ENCODE data around the gene SIGLEC9. TPM values are rescaled to one million over a fixed set of nuclear protein-coding genes. Genes with fewer than 3 reads are reported as not detected.

Gene SIGLEC9
- total RNA-seq, 1 experiment from 2014 or later = not detected

DNA sequence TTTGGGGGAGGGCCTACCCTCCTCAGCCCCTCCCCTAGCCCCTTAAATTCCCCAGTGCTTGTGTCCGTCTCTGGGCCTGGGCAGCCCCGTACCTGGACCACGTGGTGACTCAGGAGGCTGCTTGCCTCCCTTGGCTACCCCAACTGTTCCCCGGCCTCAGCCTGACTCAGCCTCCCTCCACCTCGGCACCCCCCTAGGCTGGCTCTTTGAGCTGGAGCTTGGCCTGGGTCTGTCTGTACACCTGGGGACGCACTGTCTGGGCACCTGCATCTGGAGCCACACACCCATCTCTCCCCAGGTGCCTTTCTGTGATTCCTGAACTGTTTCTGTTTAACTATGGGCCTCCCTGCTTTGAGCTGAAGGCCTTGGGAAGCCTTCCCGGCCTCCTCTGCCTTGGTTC is 40.2 kb upstream of the SIGLEC9 start:
- no peak for ATAC-seq
- no peak overlapping the region for H3K9ac ChIP-seq (ENCODE audit: low read length)
- H3K79me2 ChIP-seq (ENCODE audit: insufficient read depth, low read length) = no peaks in the 10 kb centered on the region
- H4K20me1 ChIP-seq (ENCODE audit: insufficient read depth) = no peaks in the 10 kb centered on the region
- DNase-seq (ENCODE audit: low read depth, low spot score) = no peak
- CTCF ChIA-PET = no interaction called here
- H3K27me3 ChIP-seq (ENCODE audit: insufficient read depth, low read length) = no peaks in the 10 kb centered on the region
- H3K36me3 ChIP-seq (ENCODE audit: control insufficient read depth in 1 of 2, insufficient read depth in 2 of 2, low read length in 2 of 2) = no peaks in the 10 kb centered on the region
- no peak overlapping the region for H3K27ac ChIP-seq (ENCODE audit: low read depth, low read length)
- H2AFZ ChIP-seq (ENCODE audit: low read depth, low read length, poor library complexity, severe bottlenecking) = no peak overlapping the region
- TF ChIP-seq, protein P1, sequence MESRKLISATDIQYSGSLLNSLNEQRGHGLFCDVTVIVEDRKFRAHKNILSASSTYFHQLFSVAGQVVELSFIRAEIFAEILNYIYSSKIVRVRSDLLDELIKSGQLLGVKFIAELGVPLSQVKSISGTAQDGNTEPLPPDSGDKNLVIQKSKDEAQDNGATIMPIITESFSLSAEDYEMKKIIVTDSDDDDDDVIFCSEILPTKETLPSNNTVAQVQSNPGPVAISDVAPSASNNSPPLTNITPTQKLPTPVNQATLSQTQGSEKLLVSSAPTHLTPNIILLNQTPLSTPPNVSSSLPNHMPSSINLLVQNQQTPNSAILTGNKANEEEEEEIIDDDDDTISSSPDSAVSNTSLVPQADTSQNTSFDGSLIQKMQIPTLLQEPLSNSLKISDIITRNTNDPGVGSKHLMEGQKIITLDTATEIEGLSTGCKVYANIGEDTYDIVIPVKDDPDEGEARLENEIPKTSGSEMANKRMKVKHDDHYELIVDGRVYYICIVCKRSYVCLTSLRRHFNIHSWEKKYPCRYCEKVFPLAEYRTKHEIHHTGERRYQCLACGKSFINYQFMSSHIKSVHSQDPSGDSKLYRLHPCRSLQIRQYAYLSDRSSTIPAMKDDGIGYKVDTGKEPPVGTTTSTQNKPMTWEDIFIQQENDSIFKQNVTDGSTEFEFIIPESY (IDR thresholded peaks at IDR 0.05; ENCODE audit: extremely low read depth, insufficient replicate concordance, low read length) = no peak
- TF ChIP-seq JUND (IDR thresholded peaks at IDR 0.05) (no peak), ZNF274 (IDR thresholded peaks at IDR 0.05; ENCODE audit: low read depth, low read length) (no peak), CBX3 (IDR thresholded peaks at IDR 0.05; ENCODE audit: low read depth) (no peak), EZH2 (IDR thresholded peaks at IDR 0.05) (no peak)
- TF ChIP-seq, protein P2, sequence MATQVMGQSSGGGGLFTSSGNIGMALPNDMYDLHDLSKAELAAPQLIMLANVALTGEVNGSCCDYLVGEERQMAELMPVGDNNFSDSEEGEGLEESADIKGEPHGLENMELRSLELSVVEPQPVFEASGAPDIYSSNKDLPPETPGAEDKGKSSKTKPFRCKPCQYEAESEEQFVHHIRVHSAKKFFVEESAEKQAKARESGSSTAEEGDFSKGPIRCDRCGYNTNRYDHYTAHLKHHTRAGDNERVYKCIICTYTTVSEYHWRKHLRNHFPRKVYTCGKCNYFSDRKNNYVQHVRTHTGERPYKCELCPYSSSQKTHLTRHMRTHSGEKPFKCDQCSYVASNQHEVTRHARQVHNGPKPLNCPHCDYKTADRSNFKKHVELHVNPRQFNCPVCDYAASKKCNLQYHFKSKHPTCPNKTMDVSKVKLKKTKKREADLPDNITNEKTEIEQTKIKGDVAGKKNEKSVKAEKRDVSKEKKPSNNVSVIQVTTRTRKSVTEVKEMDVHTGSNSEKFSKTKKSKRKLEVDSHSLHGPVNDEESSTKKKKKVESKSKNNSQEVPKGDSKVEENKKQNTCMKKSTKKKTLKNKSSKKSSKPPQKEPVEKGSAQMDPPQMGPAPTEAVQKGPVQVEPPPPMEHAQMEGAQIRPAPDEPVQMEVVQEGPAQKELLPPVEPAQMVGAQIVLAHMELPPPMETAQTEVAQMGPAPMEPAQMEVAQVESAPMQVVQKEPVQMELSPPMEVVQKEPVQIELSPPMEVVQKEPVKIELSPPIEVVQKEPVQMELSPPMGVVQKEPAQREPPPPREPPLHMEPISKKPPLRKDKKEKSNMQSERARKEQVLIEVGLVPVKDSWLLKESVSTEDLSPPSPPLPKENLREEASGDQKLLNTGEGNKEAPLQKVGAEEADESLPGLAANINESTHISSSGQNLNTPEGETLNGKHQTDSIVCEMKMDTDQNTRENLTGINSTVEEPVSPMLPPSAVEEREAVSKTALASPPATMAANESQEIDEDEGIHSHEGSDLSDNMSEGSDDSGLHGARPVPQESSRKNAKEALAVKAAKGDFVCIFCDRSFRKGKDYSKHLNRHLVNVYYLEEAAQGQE (IDR thresholded peaks at IDR 0.05; ENCODE audit: low read depth) = no peak
- H3K9me2 ChIP-seq (ENCODE audit: insufficient read depth) = no peaks in the 10 kb centered on the region
- no peak overlapping the region for H3K4me2 ChIP-seq (ENCODE audit: low read length)
- H3K9me3 ChIP-seq (ENCODE audit: control insufficient read depth in 1 of 2, insufficient read depth in 1 of 2, low read depth in 1 of 2, low read length in 2 of 2) = no peaks in the 10 kb centered on the region
- no peak overlapping the region for H3K4me3 ChIP-seq (replicated peaks in 1 of 2; ENCODE audit: low read depth in 1 of 2, low read length in 2 of 2)
- no TSS peak for BruUV-seq (replicated peaks)
- intact Hi-C loops (cut with micrococcal nuclease) = no loop called here
- H3K4me1 ChIP-seq (ENCODE audit: control insufficient read depth in 1 of 2, insufficient read depth in 2 of 2, low read length in 2 of 2) = no peaks in the 10 kb centered on the region
- RAD21 ChIA-PET (ENCODE audit: low non-redundant PET in 1 of 2, low total read pairs in 2 of 2, uncharacterized antibody in 2 of 2, unreplicated experiment in 2 of 2) = no interaction called here
- POLR2A ChIA-PET = no interaction called here

All from HCT116 (cell line).